Sigmoid colon (tissue), 4 donors: ENCODE results near the gene SERPINB3.

Source experiments
- EP300 ChIP-seq, 4 donors: sonication (generic); formaldehyde crosslinking; IDR thresholded peaks; one replicate each; pipeline ENCODE4 v1.6.1; 2017; ENCODE audit warnings: antibody characterized with exemption in 4 of 4
- TF ChIP-seq, protein P1 (sequence below), 4 experiments: fragments of 450-650 bp in 3 of 4; fragments of 200-600 bp in 1 of 4; IDR thresholded peaks; one replicate each; pipeline ENCODE4 v1.5.1; 2016 to 2019; ENCODE audit warnings: antibody characterized with exemption in 4 of 4, mild to moderate bottlenecking in 3 of 4, moderate library complexity in 2 of 4

GRCh38 chr18:63637703-63638102, 24.0 kb downstream of the SERPINB3 start:
- TF ChIP-seq, protein P1, sequence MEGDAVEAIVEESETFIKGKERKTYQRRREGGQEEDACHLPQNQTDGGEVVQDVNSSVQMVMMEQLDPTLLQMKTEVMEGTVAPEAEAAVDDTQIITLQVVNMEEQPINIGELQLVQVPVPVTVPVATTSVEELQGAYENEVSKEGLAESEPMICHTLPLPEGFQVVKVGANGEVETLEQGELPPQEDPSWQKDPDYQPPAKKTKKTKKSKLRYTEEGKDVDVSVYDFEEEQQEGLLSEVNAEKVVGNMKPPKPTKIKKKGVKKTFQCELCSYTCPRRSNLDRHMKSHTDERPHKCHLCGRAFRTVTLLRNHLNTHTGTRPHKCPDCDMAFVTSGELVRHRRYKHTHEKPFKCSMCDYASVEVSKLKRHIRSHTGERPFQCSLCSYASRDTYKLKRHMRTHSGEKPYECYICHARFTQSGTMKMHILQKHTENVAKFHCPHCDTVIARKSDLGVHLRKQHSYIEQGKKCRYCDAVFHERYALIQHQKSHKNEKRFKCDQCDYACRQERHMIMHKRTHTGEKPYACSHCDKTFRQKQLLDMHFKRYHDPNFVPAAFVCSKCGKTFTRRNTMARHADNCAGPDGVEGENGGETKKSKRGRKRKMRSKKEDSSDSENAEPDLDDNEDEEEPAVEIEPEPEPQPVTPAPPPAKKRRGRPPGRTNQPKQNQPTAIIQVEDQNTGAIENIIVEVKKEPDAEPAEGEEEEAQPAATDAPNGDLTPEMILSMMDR (IDR thresholded peaks at IDR 0.05), result no peak
- TF ChIP-seq EP300 (IDR thresholded peaks at IDR 0.05), result no peak
